HCT116 (cell line): Measurements from ENCODE around the gene HBP1. TPM values are rescaled to one million over a fixed set of nuclear protein-coding genes. Genes with fewer than 3 reads are reported as not detected.

Experiments
- ATAC-seq: fragments of 200-7000 bp; cut with Tn5 transposase; 2 replicates; pipeline ENCODE4 v1.9.1; 2020; ENCODE audit warnings: mild to moderate bottlenecking, moderate library complexity
- BruUV-seq: library from RNA; stranded (reverse); fragments of 400-500 nt; replicated peaks from 2 replicates; lab custom pipeline; 2021; lab: Mats Ljungman, UMichigan
- CTCF ChIA-PET: fragments of 300-600 bp; sonication (Branson Sonifier 250); formaldehyde crosslinking; loops from one replicate; lab custom pipeline; 2021; ENCODE audit warnings: antibody characterized with exemption; lab: Charles Lee
- POLR2A ChIA-PET: fragments of 300-600, 350-600 bp; sonication (Branson Sonifier 250); formaldehyde crosslinking; loops from one replicate; lab custom pipeline; 2021; ENCODE audit warnings: antibody characterized with exemption; lab: Charles Lee
- RAD21 ChIA-PET, 2 experiments: fragments of 300-600 bp; sonication (Branson Sonifier 250); formaldehyde crosslinking; loops; one replicate each; lab custom pipeline; 2023; ENCODE audit warnings: low total read pairs in 2 of 2; ENCODE audit not compliant: uncharacterized antibody in 2 of 2, unreplicated experiment in 2 of 2, low non-redundant PET in 1 of 2; lab: Charles Lee
- DNase-seq: peaks from one replicate; pipeline ENCODE4 v3.0.0-alpha.2; 2010; ENCODE audit warnings: low read depth, low spot score
- H2AFZ ChIP-seq: fragments of 200-600 bp; shearing (Covaris generic), sonication (generic); 2 replicates; pipeline ENCODE4 v1.6.1; 2017; ENCODE audit warnings: low read depth, mixed run types, mixed read lengths, antibody characterized with exemption, low read length; ENCODE audit not compliant: poor library complexity, severe bottlenecking
- H3K27ac ChIP-seq: 2 replicates; pipeline ENCODE4 v1.5.1; 2012; ENCODE audit warnings: low read depth, low read length
- H3K27me3 ChIP-seq: fragments of 200-600 bp; sonication (generic); 2 replicates; pipeline ENCODE4 v1.6.1; 2016; ENCODE audit warnings: mixed run types, low read length, mixed read lengths; ENCODE audit not compliant: insufficient read depth
- H3K36me3 ChIP-seq, 2 experiments: fragments of 200-500 bp in 1 of 2; fragments of 200-600 bp in 1 of 2; sonication (Bioruptor generic) in 1 of 2; sonication (generic) in 1 of 2; 2 replicates each; pipeline versions ENCODE4 v1.5.1 to v1.6.1; 2014 to 2016; ENCODE audit warnings: low read length in 2 of 2, inconsistent platforms in 1 of 2, mixed read lengths in 1 of 2, mixed run types in 1 of 2; ENCODE audit not compliant: insufficient read depth in 2 of 2, control insufficient read depth in 1 of 2
- H3K4me1 ChIP-seq, 2 experiments: fragments of 200-600 bp in 1 of 2; sonication (generic) in 1 of 2; 2 replicates each; pipeline versions ENCODE4 v1.5.1 to v1.6.1; 2012 to 2017; ENCODE audit warnings: low read length in 2 of 2, inconsistent platforms in 1 of 2, mild to moderate bottlenecking in 1 of 2, mixed read lengths in 1 of 2, mixed run types in 1 of 2, moderate library complexity in 1 of 2; ENCODE audit not compliant: insufficient read depth in 2 of 2, control insufficient read depth in 1 of 2
- H3K4me2 ChIP-seq: fragments of 200-600 bp; sonication (generic); 2 replicates; pipeline ENCODE4 v1.6.1; 2017; ENCODE audit warnings: mixed run types, low read length, mixed read lengths
- H3K4me3 ChIP-seq, 2 experiments: fragments of 200-600 bp in 1 of 2; sonication (generic) in 1 of 2; replicated peaks in 1 of 2; 2 replicates each; pipeline ENCODE4 v1.5.1; 2011 to 2016; ENCODE audit warnings: low read length in 2 of 2, control low read depth in 1 of 2, low read depth in 1 of 2, mild to moderate bottlenecking in 1 of 2, mixed read lengths in 1 of 2, mixed run types in 1 of 2
- H3K79me2 ChIP-seq: fragments of 200-600 bp; sonication (generic); 2 replicates; pipeline ENCODE4 v1.6.1; 2017; ENCODE audit warnings: mild to moderate bottlenecking, mixed run types, low read length, moderate library complexity, mixed read lengths; ENCODE audit not compliant: insufficient read depth
- H3K9ac ChIP-seq: fragments of 200-600 bp; sonication (generic); 2 replicates; pipeline ENCODE4 v1.6.1; 2016; ENCODE audit warnings: low read length, mixed read lengths
- H3K9me2 ChIP-seq: fragments of 200-600 bp; sonication (generic), shearing (Covaris generic); 2 replicates; pipeline ENCODE4 v1.6.1; 2017; ENCODE audit warnings: mixed run types, mild to moderate bottlenecking, moderate library complexity; ENCODE audit not compliant: insufficient read depth
- H3K9me3 ChIP-seq, 2 experiments: fragments of 200-500 bp in 1 of 2; fragments of 200-600 bp in 1 of 2; sonication (Bioruptor generic) in 1 of 2; sonication (generic) in 1 of 2; 2 replicates each; pipeline ENCODE4 v1.6.1; 2014 to 2017; ENCODE audit warnings: low read length in 2 of 2, mixed read lengths in 2 of 2, inconsistent platforms in 1 of 2, low read depth in 1 of 2, mild to moderate bottlenecking in 1 of 2, mixed run types in 1 of 2, moderate library complexity in 1 of 2; ENCODE audit not compliant: control insufficient read depth in 1 of 2, insufficient read depth in 1 of 2
- H4K20me1 ChIP-seq: fragments of 200-600 bp; sonication (generic), shearing (Covaris generic); 2 replicates; pipeline ENCODE4 v1.6.1; 2017; ENCODE audit warnings: mixed run types, mild to moderate bottlenecking, moderate library complexity; ENCODE audit not compliant: insufficient read depth
- RAD21 ChIP-seq: IDR thresholded peaks from 2 replicates; pipeline ENCODE4 v1.6.1; 2012; ENCODE audit warnings: low read depth, mild to moderate bottlenecking
- ZFX ChIP-seq: fragments of 450-650 bp; IDR thresholded peaks from 2 replicates; pipeline ENCODE4 v1.6.1; 2017
- intact Hi-C: fragments of 100-400 bp; cut with micrococcal nuclease; formaldehyde crosslinking; loops from 2 replicates; pipeline ENCODE4 v1.10.0; 2022
- total RNA-seq: library from RNA; stranded (reverse); gene quantifications from one replicate; pipeline ENCODE4 v1.2.1, GENCODE V29; 2021; ENCODE audit not compliant: unreplicated experiment
- TF ChIP-seq, protein P1 (sequence below), 3 experiments: fragments of 200-600 bp in 1 of 3; sonication (generic) in 1 of 3; IDR thresholded peaks in 2 of 3; conservative IDR thresholded peaks in 1 of 3; 2 replicates each; pipeline ENCODE4 v1.5.1; 2012 to 2017; ENCODE audit warnings: low read depth in 2 of 3, low read length in 2 of 3, antibody characterized with exemption in 1 of 3, borderline replicate concordance in 1 of 3, control low read depth in 1 of 3, mild to moderate bottlenecking in 1 of 3, mixed read lengths in 1 of 3, mixed run types in 1 of 3, moderate library complexity in 1 of 3; ENCODE audit not compliant: insufficient read depth in 1 of 3
- TF ChIP-seq, protein P2 (sequence below): IDR thresholded peaks from 2 replicates; pipeline ENCODE4 v1.6.1; 2012
- TF ChIP-seq, protein P3 (sequence below): IDR thresholded peaks from 2 replicates; pipeline ENCODE4 v1.6.1; 2012
- TF ChIP-seq, protein P4 (sequence below): IDR thresholded peaks from 2 replicates; pipeline ENCODE4 v1.6.1; 2012; ENCODE audit warnings: low read depth

HBP1 gene
- total RNA-seq, 1 experiment from 2014 or later, result 24.3 TPM

DNA sequence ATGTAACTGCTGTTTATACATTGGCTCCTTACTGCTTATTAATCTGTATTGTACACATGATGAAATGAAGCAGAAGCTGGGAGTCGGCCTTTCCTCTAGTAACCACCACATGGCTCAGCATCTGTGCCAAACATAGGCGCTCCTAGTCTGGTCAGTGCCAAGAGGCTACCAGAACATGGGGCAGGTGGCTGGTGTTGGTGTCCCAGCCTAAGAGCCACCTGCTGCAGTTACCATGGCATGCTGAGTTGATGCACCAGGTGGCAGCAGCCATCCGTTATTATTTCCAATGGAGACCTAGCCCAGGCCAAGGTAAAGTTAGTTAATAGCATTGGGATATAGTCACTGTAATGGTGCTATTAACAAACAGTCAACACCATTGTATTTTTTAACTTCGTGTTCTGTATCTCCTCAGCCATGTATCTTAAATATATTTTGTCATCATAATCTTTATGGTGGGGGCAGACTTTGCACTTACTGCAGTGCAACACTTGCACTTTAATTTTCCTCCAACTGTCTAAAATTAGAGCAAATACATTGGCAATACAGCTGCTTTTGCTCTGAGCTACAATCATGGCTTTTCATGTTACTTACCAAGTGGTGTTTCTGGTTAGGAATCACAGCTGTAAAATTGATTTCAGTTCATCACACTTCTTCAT, 33.1 kb downstream of the HBP1 start:
- H3K4me3 ChIP-seq, result no peak overlapping the region
- ChIA-PET RAD21 (no interaction called here), CTCF (interaction anchor here (1.2 to 2.6 kb wide), 5 partner anchors 8 to 678 kb away, joined by 3 to 9 read pairs (median 5); partner anchors contain the start of gene CBLL1), POLR2A (no interaction called here)
- TF ChIP-seq RAD21, result peak; percentile 70
- TF ChIP-seq, protein P1, sequence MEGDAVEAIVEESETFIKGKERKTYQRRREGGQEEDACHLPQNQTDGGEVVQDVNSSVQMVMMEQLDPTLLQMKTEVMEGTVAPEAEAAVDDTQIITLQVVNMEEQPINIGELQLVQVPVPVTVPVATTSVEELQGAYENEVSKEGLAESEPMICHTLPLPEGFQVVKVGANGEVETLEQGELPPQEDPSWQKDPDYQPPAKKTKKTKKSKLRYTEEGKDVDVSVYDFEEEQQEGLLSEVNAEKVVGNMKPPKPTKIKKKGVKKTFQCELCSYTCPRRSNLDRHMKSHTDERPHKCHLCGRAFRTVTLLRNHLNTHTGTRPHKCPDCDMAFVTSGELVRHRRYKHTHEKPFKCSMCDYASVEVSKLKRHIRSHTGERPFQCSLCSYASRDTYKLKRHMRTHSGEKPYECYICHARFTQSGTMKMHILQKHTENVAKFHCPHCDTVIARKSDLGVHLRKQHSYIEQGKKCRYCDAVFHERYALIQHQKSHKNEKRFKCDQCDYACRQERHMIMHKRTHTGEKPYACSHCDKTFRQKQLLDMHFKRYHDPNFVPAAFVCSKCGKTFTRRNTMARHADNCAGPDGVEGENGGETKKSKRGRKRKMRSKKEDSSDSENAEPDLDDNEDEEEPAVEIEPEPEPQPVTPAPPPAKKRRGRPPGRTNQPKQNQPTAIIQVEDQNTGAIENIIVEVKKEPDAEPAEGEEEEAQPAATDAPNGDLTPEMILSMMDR (IDR thresholded peaks at IDR 0.05 in 2 of 3, conservative IDR thresholded peaks at IDR 0.05 in 1 of 3; ENCODE audit: borderline replicate concordance in 1 of 3, insufficient read depth in 1 of 3, low read depth in 2 of 3, low read length in 2 of 3), result peak; percentile 41 to 72 (median 69); a peak in 5 of 6 replicates
- TF ChIP-seq, protein P2, sequence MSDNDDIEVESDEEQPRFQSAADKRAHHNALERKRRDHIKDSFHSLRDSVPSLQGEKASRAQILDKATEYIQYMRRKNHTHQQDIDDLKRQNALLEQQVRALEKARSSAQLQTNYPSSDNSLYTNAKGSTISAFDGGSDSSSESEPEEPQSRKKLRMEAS, result no peak
- no peak for TF ChIP-seq ZFX
- no peak overlapping the region for H2AFZ ChIP-seq
- H3K4me2 ChIP-seq, result no peak overlapping the region
- H3K9ac ChIP-seq, result no peak overlapping the region
- peaks cover 5% of the 10 kb centered on the region in 2 experiments; a peak in 1 of 4 replicates for H3K36me3 ChIP-seq
- ATAC-seq (peak; percentile 98), DNase-seq (peak; percentile 23)
- no peak overlapping the region for H3K27ac ChIP-seq
- no peaks in the 10 kb centered on the region for H3K27me3 ChIP-seq
- no TSS peak for BruUV-seq
- no peaks in the 10 kb centered on the region for H3K9me2 ChIP-seq
- intact Hi-C loops, result loop anchor here (1.0 to 2.0 kb wide), 4 partner anchors 299 to 944 kb away; no protein-coding TSS in a partner anchor
- H4K20me1 ChIP-seq, result no peaks in the 10 kb centered on the region
- H3K4me1 ChIP-seq, result no peaks in the 10 kb centered on the region
- no peaks in the 10 kb centered on the region for H3K79me2 ChIP-seq
- H3K9me3 ChIP-seq, result no peaks in the 10 kb centered on the region

DNA sequence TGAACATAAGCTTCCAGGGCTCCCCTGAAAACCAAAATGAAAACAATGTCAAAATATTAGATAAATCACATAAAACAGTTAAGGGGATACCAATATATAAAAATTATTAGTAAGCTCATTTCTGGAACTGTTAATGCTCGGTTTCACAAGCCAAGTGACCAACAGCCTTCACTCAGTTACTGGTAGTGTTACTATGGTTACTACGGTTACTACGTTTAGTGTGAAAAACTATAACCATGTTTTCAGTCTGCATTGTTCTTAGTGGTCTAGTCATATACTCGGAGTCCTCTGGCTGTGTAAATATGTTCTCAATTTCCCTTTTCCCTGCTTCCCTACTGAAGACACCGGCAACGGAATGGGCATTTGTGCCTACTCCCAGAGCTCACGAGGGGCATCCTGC, 34.8 kb downstream of the HBP1 start:
- DNase-seq, result no peak
- no peaks in the 10 kb centered on the region for H3K4me1 ChIP-seq
- RAD21 ChIA-PET, result no interaction called here
- POLR2A ChIA-PET, result no interaction called here
- no peak overlapping the region for H3K4me3 ChIP-seq
- no peaks in the 10 kb centered on the region for H3K9me2 ChIP-seq
- H3K27me3 ChIP-seq, result no peaks in the 10 kb centered on the region
- H2AFZ ChIP-seq, result no peak overlapping the region
- no peaks in the 10 kb centered on the region for H3K79me2 ChIP-seq
- no peak for ATAC-seq
- no TSS peak for BruUV-seq
- no peak overlapping the region for H3K4me2 ChIP-seq
- no peaks in the 10 kb centered on the region for H4K20me1 ChIP-seq
- H3K9me3 ChIP-seq, result no peaks in the 10 kb centered on the region
- intact Hi-C loops, result loop anchor here (2.0 kb wide), 2 partner anchors 297 to 675 kb away; no protein-coding TSS in a partner anchor
- TF ChIP-seq, protein P3, sequence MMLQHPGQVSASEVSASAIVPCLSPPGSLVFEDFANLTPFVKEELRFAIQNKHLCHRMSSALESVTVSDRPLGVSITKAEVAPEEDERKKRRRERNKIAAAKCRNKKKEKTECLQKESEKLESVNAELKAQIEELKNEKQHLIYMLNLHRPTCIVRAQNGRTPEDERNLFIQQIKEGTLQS, result no peak
- TF ChIP-seq, protein P4, sequence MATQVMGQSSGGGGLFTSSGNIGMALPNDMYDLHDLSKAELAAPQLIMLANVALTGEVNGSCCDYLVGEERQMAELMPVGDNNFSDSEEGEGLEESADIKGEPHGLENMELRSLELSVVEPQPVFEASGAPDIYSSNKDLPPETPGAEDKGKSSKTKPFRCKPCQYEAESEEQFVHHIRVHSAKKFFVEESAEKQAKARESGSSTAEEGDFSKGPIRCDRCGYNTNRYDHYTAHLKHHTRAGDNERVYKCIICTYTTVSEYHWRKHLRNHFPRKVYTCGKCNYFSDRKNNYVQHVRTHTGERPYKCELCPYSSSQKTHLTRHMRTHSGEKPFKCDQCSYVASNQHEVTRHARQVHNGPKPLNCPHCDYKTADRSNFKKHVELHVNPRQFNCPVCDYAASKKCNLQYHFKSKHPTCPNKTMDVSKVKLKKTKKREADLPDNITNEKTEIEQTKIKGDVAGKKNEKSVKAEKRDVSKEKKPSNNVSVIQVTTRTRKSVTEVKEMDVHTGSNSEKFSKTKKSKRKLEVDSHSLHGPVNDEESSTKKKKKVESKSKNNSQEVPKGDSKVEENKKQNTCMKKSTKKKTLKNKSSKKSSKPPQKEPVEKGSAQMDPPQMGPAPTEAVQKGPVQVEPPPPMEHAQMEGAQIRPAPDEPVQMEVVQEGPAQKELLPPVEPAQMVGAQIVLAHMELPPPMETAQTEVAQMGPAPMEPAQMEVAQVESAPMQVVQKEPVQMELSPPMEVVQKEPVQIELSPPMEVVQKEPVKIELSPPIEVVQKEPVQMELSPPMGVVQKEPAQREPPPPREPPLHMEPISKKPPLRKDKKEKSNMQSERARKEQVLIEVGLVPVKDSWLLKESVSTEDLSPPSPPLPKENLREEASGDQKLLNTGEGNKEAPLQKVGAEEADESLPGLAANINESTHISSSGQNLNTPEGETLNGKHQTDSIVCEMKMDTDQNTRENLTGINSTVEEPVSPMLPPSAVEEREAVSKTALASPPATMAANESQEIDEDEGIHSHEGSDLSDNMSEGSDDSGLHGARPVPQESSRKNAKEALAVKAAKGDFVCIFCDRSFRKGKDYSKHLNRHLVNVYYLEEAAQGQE, result no peak
- CTCF ChIA-PET, result interaction anchor here (1.0 to 1.4 kb wide), 3 partner anchors 10 to 675 kb away, joined by 3 to 6 read pairs (median 5); no protein-coding TSS in a partner anchor
- H3K27ac ChIP-seq, result no peak overlapping the region
- H3K9ac ChIP-seq, result no peak overlapping the region
- H3K36me3 ChIP-seq, result peaks cover 5% of the 10 kb centered on the region in 2 experiments; a peak in 1 of 4 replicates
